ENCODE data around the gene ATP10A. TPM values are rescaled to one million over a fixed set of nuclear protein-coding genes. Genes with fewer than 3 reads are reported as not detected.

The ATP10A gene
- total RNA-seq, 1 donor from 2014 or later = not detected

DNA sequence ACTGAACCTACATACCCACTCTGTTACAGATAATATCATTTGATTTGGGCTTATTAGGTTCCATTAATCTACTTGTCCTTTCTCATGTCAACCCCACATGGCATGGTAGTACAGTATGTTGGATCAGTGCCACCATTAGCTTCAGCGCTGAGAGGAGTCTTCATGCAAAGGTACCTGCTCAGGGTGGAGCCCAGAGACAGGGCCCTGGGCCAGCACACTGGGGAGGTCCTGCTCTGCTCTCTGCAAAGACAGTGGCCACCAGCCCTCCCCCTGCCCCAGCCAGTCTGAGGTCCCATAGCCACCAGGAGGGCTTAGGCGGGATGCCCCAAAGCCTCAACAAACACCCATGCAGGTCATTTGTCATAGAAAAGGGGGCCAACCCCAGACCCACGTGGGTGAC is 71.0 kb downstream of the ATP10A start:
- CTCF ChIA-PET = no interaction called here
- DNase-seq = no peak
- peaks cover 28% of the 10 kb centered on the region for H3K4me1 Mint-ChIP-seq
- H3K9me3 Mint-ChIP-seq = no peaks in the 10 kb centered on the region
- ATAC-seq (ENCODE audit: low read depth) = no peak
- H3K36me3 Mint-ChIP-seq (ENCODE audit: low read depth) = no peaks in the 10 kb centered on the region
- H3K27me3 Mint-ChIP-seq = peaks cover 14% of the 10 kb centered on the region
- intact Hi-C loops (cut with micrococcal nuclease) = loop anchor here (2.0 to 10.0 kb wide), 2 partner anchors 17 to 143 kb away; no protein-coding TSS in a partner anchor
- H3K27ac Mint-ChIP-seq = no peak overlapping the region
- POLR2A ChIA-PET = no interaction called here
- TF ChIP-seq, protein P1, sequence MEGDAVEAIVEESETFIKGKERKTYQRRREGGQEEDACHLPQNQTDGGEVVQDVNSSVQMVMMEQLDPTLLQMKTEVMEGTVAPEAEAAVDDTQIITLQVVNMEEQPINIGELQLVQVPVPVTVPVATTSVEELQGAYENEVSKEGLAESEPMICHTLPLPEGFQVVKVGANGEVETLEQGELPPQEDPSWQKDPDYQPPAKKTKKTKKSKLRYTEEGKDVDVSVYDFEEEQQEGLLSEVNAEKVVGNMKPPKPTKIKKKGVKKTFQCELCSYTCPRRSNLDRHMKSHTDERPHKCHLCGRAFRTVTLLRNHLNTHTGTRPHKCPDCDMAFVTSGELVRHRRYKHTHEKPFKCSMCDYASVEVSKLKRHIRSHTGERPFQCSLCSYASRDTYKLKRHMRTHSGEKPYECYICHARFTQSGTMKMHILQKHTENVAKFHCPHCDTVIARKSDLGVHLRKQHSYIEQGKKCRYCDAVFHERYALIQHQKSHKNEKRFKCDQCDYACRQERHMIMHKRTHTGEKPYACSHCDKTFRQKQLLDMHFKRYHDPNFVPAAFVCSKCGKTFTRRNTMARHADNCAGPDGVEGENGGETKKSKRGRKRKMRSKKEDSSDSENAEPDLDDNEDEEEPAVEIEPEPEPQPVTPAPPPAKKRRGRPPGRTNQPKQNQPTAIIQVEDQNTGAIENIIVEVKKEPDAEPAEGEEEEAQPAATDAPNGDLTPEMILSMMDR (IDR thresholded peaks at IDR 0.05) = no peak
- no peak overlapping the region for H3K4me3 Mint-ChIP-seq

DNA sequence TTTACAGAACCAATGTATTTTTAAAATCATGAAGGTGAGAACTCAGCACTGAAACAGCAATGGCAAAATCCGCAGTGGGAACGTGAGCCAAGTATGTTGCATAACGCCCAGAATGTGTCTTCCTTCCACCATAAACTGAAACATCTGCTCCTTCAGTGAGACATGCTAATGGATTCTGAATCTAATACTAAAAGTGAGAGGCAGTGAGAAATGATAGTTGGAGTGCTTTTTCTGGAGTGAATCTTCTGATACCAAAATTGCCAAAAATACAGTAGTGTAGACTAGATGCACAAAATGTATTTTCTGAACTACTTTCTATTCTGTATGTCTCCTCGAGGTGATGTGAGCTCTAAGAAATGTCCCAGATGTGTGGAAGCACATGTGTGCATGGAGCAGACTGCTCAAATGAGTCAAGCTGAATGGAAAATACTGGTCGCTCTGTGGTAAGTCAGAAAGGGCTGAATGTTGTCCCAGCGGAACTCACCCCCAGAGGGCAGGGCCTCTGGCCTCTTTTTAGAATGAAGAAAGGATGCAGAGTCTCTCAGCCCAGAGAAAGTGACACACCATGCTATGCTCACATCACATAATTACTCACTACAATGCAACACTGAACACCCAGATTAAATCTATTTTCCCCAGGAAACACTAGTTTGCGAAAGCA is 73.0 kb downstream of the ATP10A start:
- peaks cover 14% of the 10 kb centered on the region for H3K27me3 Mint-ChIP-seq
- intact Hi-C loops (cut with micrococcal nuclease) = loop anchor here (10.0 kb wide), 1 partner anchor 145 kb away; no protein-coding TSS in a partner anchor
- H3K4me3 Mint-ChIP-seq = no peak overlapping the region
- peaks cover 20% of the 10 kb centered on the region for H3K4me1 Mint-ChIP-seq
- DNase-seq = no peak
- no peaks in the 10 kb centered on the region for H3K36me3 Mint-ChIP-seq (ENCODE audit: low read depth)
- ChIA-PET POLR2A (no interaction called here), CTCF (no interaction called here)
- H3K9me3 Mint-ChIP-seq = no peaks in the 10 kb centered on the region
- TF ChIP-seq, protein P1 (IDR thresholded peaks at IDR 0.05) = no peak
- no peak for ATAC-seq (ENCODE audit: low read depth)
- no peak overlapping the region for H3K27ac Mint-ChIP-seq

DNA sequence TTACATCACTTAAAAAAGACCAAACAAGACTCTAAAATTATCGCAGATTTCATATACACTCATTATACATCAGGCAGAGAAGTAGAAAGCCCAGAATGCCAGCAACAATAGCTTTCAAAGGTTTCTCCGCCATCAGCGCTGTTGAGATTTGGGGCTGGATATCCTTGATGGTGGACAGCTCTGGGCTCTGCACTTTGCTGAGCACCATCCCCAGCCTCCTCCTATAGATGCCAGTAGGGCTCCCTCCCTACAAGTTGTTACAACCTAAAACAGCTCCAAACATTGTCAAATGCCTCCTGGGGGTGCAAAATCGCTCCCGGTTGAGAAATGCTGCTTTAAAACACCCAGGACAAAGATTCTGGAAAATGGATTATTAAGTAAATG is 73.5 kb downstream of the ATP10A start:
- CTCF ChIA-PET = no interaction called here
- Mint-ChIP-seq H3K4me1 (peaks cover 19% of the 10 kb centered on the region), H3K4me3 (no peak overlapping the region), H3K9me3 (no peaks in the 10 kb centered on the region), H3K27me3 (peaks cover 13% of the 10 kb centered on the region), H3K27ac (no peak overlapping the region), H3K36me3 (ENCODE audit: low read depth) (no peaks in the 10 kb centered on the region)
- intact Hi-C loops (cut with micrococcal nuclease) = no loop called here
- no peak for DNase-seq
- ATAC-seq (ENCODE audit: low read depth) = no peak
- TF ChIP-seq, protein P1 (IDR thresholded peaks at IDR 0.05) = no peak
- POLR2A ChIA-PET = no interaction called here

DNA sequence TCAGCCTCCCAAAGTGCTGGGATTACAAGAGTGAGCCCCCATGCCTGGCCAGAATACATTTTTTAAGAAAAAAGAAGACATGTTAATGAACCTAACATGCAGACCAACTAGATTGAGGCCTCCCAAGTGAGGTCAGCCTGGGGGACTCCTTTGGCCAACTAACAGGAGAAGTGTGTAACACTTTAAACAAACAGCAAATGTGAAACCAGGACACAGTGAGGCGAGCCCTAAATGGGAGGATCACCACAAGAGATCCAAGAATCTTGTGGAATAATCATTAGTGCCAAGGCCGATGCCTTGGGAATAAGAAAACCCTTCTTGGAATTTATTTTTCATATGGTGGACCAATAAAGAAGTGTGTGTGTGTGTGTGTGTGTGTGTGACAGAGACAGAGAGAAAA is 73.9 kb downstream of the ATP10A start:
- intact Hi-C loops (cut with micrococcal nuclease) = no loop called here
- no peak for ATAC-seq (ENCODE audit: low read depth)
- POLR2A ChIA-PET = no interaction called here
- no peak overlapping the region for H3K27ac Mint-ChIP-seq
- H3K4me3 Mint-ChIP-seq = no peak overlapping the region
- H3K4me1 Mint-ChIP-seq = peaks cover 18% of the 10 kb centered on the region
- no peaks in the 10 kb centered on the region for H3K9me3 Mint-ChIP-seq
- H3K27me3 Mint-ChIP-seq = peaks cover 12% of the 10 kb centered on the region
- no peak for DNase-seq
- H3K36me3 Mint-ChIP-seq (ENCODE audit: low read depth) = no peaks in the 10 kb centered on the region
- CTCF ChIA-PET = no interaction called here
- TF ChIP-seq, protein P1 (IDR thresholded peaks at IDR 0.05) = no peak

DNA sequence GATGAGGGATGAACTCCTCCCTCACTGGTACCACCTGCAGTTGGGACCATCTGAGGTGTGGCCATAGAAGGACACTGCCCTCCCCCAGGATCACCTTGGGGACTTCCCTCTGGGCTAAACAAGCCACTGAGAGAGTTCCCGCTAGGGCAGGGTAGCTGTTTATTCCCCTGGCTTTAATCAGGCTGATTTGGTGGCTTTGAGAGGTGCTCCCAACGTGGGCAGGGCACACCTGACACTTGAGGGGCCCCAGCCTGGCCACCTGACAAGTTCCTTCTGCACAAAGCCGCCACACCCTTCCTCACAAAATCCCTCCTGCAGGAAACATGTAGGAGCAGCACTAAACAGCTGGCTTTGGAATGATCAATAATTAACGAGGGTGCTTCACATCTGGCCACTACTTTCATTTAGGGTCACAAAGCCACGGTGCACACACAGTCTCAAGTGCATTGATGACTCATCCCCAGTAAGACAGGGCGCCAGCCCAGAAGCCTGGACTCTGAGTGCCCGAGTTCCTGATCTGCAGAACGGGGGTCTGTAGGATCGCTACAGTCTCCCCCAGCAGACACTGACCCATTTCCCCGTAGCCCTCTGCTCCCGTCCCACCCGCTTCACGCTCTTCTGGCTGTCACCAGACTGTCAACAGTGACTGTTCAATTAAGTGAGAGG is 75.1 kb downstream of the ATP10A start:
- intact Hi-C loops (cut with micrococcal nuclease) = no loop called here
- no peak for ATAC-seq (ENCODE audit: low read depth)
- H3K4me1 Mint-ChIP-seq = peaks cover 10% of the 10 kb centered on the region
- CTCF ChIA-PET = no interaction called here
- TF ChIP-seq, protein P1 (IDR thresholded peaks at IDR 0.05) = no peak
- no peak overlapping the region for H3K4me3 Mint-ChIP-seq
- DNase-seq = no peak
- no peaks in the 10 kb centered on the region for H3K9me3 Mint-ChIP-seq
- no peak overlapping the region for H3K27ac Mint-ChIP-seq
- POLR2A ChIA-PET = no interaction called here
- H3K27me3 Mint-ChIP-seq = peaks cover 12% of the 10 kb centered on the region
- no peaks in the 10 kb centered on the region for H3K36me3 Mint-ChIP-seq (ENCODE audit: low read depth)

Data from activated B cell treated with CpG ODN at 0.5 μM for 24 hours (primary cell).